C4-2B (cell line): ENCODE measurements around the gene ESYT2.

Experiments used
- H3K27ac ChIP-seq: fragments of 450-650 bp; 2 replicates; pipeline ENCODE4 v1.5.1; 2017
- CTCF ChIP-seq: fragments of 450-650 bp; conservative IDR thresholded peaks from 2 replicates; pipeline ENCODE4 v1.5.1; 2017; ENCODE audit warnings: mild to moderate bottlenecking
- ZFX ChIP-seq: fragments of 450-650 bp; IDR thresholded peaks from 2 replicates; pipeline ENCODE4 v1.6.1; 2017

The ESYT2 gene

GRCh38 chr7:158731761-158732160 lies 97.5 kb downstream of the ESYT2 start:
- H3K27ac ChIP-seq = no peak overlapping the region
- no peak for TF ChIP-seq ZFX
- no peak for TF ChIP-seq CTCF

- no peak overlapping the region for H3K27ac ChIP-seq
- TF ChIP-seq CTCF (no peak), ZFX (no peak)
Observed at GRCh38 chr7:158730383-158731346, 98.6 kb downstream of the ESYT2 start.

- no peak overlapping the region for H3K27ac ChIP-seq
- TF ChIP-seq CTCF = no peak
Observed at GRCh38 chr7:158729646-158730382, 99.5 kb downstream of the ESYT2 start.

GRCh38 chr7:158728911-158729645 lies 100.2 kb downstream of the ESYT2 start:
- no peak overlapping the region for H3K27ac ChIP-seq
- no peak for TF ChIP-seq ZFX
- TF ChIP-seq CTCF = no peak

- TF ChIP-seq ZFX (no peak), CTCF (no peak)
- H3K27ac ChIP-seq = no peak overlapping the region
Observed at GRCh38 chr7:158727690-158728089, 101.6 kb downstream of the ESYT2 start.

- no peak overlapping the region for H3K27ac ChIP-seq
- TF ChIP-seq ZFX = no peak
- no peak for TF ChIP-seq CTCF
Observed at GRCh38 chr7:158726277-158726807, 103.0 kb downstream of the ESYT2 start.

- no peak overlapping the region for H3K27ac ChIP-seq
- TF ChIP-seq ZFX (no peak), CTCF (no peak)
Observed at GRCh38 chr7:158725506-158725800, 103.9 kb downstream of the ESYT2 start.
